Panc1 (cell line): ENCODE measurements around the gene ITSN2. TPM values are rescaled to one million over a fixed set of nuclear protein-coding genes. Genes with fewer than 3 reads are reported as not detected.

Experiments used
- ATAC-seq: fragments of 200-7000 bp; cut with Tn5 transposase; 2 replicates; pipeline ENCODE4 v1.9.1; 2020; ENCODE audit warnings: mild to moderate bottlenecking, moderate library complexity
- BruUV-seq: library from RNA; stranded (reverse); fragments of 400-500 nt; replicated peaks from 2 replicates; lab custom pipeline; 2021; lab: Mats Ljungman, UMichigan
- CTCF ChIA-PET: fragments of 300-600 bp; sonication (Branson Sonifier 250); formaldehyde crosslinking; loops from one replicate; lab custom pipeline; 2022; ENCODE audit warnings: antibody characterized with exemption; lab: Charles Lee
- POLR2A ChIA-PET: fragments of 300-600 bp; sonication (Branson Sonifier 250); formaldehyde crosslinking; loops from one replicate; lab custom pipeline; 2022; ENCODE audit warnings: antibody characterized with exemption; lab: Charles Lee
- DNase-seq: peaks from one replicate; pipeline ENCODE4 v3.0.0-alpha.2; 2010; ENCODE audit warnings: low read depth, low spot score
- H3K27ac ChIP-seq: 2 replicates; pipeline ENCODE4 v1.5.1; 2011; ENCODE audit warnings: mild to moderate bottlenecking, low read length, inconsistent platforms
- H3K27me3 ChIP-seq: fragments of 200-500 bp; sonication (Bioruptor generic); 2 replicates; pipeline ENCODE4 v1.6.0; 2014; ENCODE audit warnings: low read length, inconsistent platforms; ENCODE audit not compliant: control insufficient read depth, insufficient read depth
- H3K36me3 ChIP-seq: fragments of 200-500 bp; sonication (Bioruptor generic); 2 replicates; pipeline ENCODE4 v1.5.1; 2014; ENCODE audit warnings: inconsistent platforms, mild to moderate bottlenecking, low read length, moderate library complexity; ENCODE audit not compliant: control insufficient read depth, insufficient read depth
- H3K4me1 ChIP-seq: 2 replicates; pipeline ENCODE4 v1.5.1; 2011; ENCODE audit warnings: inconsistent platforms, mild to moderate bottlenecking, low read length, moderate library complexity; ENCODE audit not compliant: control insufficient read depth, insufficient read depth
- H3K4me3 ChIP-seq, 2 experiments: 2 replicates each; pipeline ENCODE4 v1.5.1; 2011 to 2012; ENCODE audit warnings: low read depth in 2 of 2, low read length in 2 of 2, mild to moderate bottlenecking in 2 of 2, inconsistent platforms in 1 of 2, moderate library complexity in 1 of 2
- H3K9me3 ChIP-seq: fragments of 200-500 bp; sonication (Bioruptor generic); 2 replicates; pipeline ENCODE4 v1.5.1; 2014; ENCODE audit warnings: low read depth, mild to moderate bottlenecking, inconsistent platforms, low read length, moderate library complexity; ENCODE audit not compliant: control insufficient read depth, insufficient read depth
- CTCF ChIP-seq: fragments of 450-650 bp; IDR thresholded peaks from 2 replicates; pipeline ENCODE4 v1.5.1; 2017; ENCODE audit warnings: mild to moderate bottlenecking
- POLR2AphosphoS5 ChIP-seq: IDR thresholded peaks from 2 replicates; pipeline ENCODE4 v1.6.1; 2012; ENCODE audit warnings: mild to moderate bottlenecking, low read depth, low read length, moderate library complexity
- REST ChIP-seq, 2 experiments: IDR thresholded peaks; 2 replicates each; pipeline ENCODE4 v1.6.1; 2011 to 2012; ENCODE audit warnings: low read depth in 2 of 2, control low read depth in 1 of 2, low read length in 1 of 2, mild to moderate bottlenecking in 1 of 2, moderate library complexity in 1 of 2; ENCODE audit not compliant: insufficient read depth in 1 of 2
- SIN3A ChIP-seq: IDR thresholded peaks from 2 replicates; pipeline ENCODE4 v1.6.1; 2012; ENCODE audit warnings: low read depth, mild to moderate bottlenecking, low read length, moderate library complexity, borderline replicate concordance; ENCODE audit not compliant: insufficient read depth
- TCF7L2 ChIP-seq: IDR thresholded peaks from 2 replicates; pipeline ENCODE4 v1.6.1; 2011; ENCODE audit warnings: mild to moderate bottlenecking, low read depth, low read length, inconsistent platforms
- in situ Hi-C: cut with HindIII; loops from 2 replicates; pipeline ENCODE4 v1.10.0; 2016; ENCODE audit warnings: low sequenced_read_pairs, low pct_unique_long_range_greater_than_20kb
- intact Hi-C: fragments of 100-400 bp; cut with micrococcal nuclease; formaldehyde crosslinking; loops from one replicate; pipeline ENCODE4 v1.10.0; 2022; ENCODE audit not compliant: unreplicated experiment
- total RNA-seq: library from RNA; stranded (reverse); gene quantifications from one replicate; pipeline ENCODE4 v1.2.1, GENCODE V29; 2021; ENCODE audit not compliant: unreplicated experiment

ITSN2 gene
- total RNA-seq, 1 experiment from 2014 or later: 57.7 TPM

GRCh38 chr2:24183366-24184069, 176.8 kb downstream of the ITSN2 start:
- BruUV-seq: no TSS peak
- POLR2A ChIA-PET: no interaction called here
- H3K27ac ChIP-seq: no peak overlapping the region
- ATAC-seq (no peak), DNase-seq (no peak)
- H3K4me3 ChIP-seq: no peak overlapping the region
- no peaks in the 10 kb centered on the region for H3K9me3 ChIP-seq
- no peaks in the 10 kb centered on the region for H3K4me1 ChIP-seq
- no peaks in the 10 kb centered on the region for H3K27me3 ChIP-seq
- H3K36me3 ChIP-seq: no peaks in the 10 kb centered on the region
- intact Hi-C loops: no loop called here
- TF ChIP-seq CTCF (no peak), POLR2AphosphoS5 (no peak), TCF7L2 (no peak), REST (IDR thresholded peaks at IDR 0.05; ENCODE audit: insufficient read depth in 1 of 2, low read depth in 2 of 2, low read length in 1 of 2) (no peak), SIN3A (no peak)
- CTCF ChIA-PET: interaction anchor here (0.6 kb wide), 1 partner anchor 27 kb away, joined by 8 read pairs; no protein-coding TSS in a partner anchor
- in situ Hi-C loops: no loop called here

- CTCF ChIA-PET: no interaction called here
These were observed 177.8 kb downstream of the ITSN2 start for GRCh38 chr2:24182507-24182906.

More at GRCh38 chr2:24182507-24182906, 177.8 kb downstream of the ITSN2 start:
- no TSS peak for BruUV-seq
- POLR2A ChIA-PET: no interaction called here
- H3K4me3 ChIP-seq: no peak overlapping the region
- H3K36me3 ChIP-seq: no peaks in the 10 kb centered on the region
- peak; percentile 52; the same call in 1 of the 2 replicates for ATAC-seq
- in situ Hi-C loops: no loop called here
- DNase-seq: no peak
- intact Hi-C loops: no loop called here
- H3K9me3 ChIP-seq: no peaks in the 10 kb centered on the region
- no peak overlapping the region for H3K27ac ChIP-seq
- no peaks in the 10 kb centered on the region for H3K4me1 ChIP-seq
- H3K27me3 ChIP-seq: no peaks in the 10 kb centered on the region
- TF ChIP-seq CTCF: no peak
- no peak for TF ChIP-seq SIN3A
- TF ChIP-seq TCF7L2: no peak
- no peak for TF ChIP-seq POLR2AphosphoS5
- TF ChIP-seq REST (IDR thresholded peaks at IDR 0.05; ENCODE audit: insufficient read depth in 1 of 2, low read depth in 2 of 2, low read length in 1 of 2): no peak
